OCI-LY7 (cell line): ENCODE results near the gene PODNL1.

ENCODE experiments used
- CTCF ChIP-seq: fragments of 200-600 bp; sonication (generic); conservative IDR thresholded peaks from 2 replicates; pipeline ENCODE4 v1.5.1; 2014; ENCODE audit warnings: mild to moderate bottlenecking, antibody characterized with exemption, low read length, moderate library complexity, mixed read lengths
- EZH2phosphoT487 ChIP-seq: fragments of 200-600 bp; sonication (generic); IDR thresholded peaks from 2 replicates; pipeline ENCODE4 v1.6.1; 2018; ENCODE audit warnings: low read depth, borderline replicate concordance, mild to moderate bottlenecking, mixed run types, antibody characterized with exemption, low read length, moderate library complexity, mixed read lengths

- TF ChIP-seq CTCF (no peak), EZH2phosphoT487 (no peak)
These were observed at the start of gene PODNL1 for GRCh38 chr19:13938301-13939064.
